ENCODE results near the gene CPB1.

GRCh38 chr3:148800414-148800813 lies 27.2 kb upstream of the CPB1 start:
- TF ChIP-seq POLR2AphosphoS5 (IDR thresholded peaks at IDR 0.05; ENCODE audit: low read depth, low read length) (no peak), SIN3A (IDR thresholded peaks at IDR 0.05; ENCODE audit: borderline replicate concordance, insufficient read depth, low read length) (no peak)

Data from PFSK-1 (cell line).